HUES6 (cell line): ENCODE results near the gene SLN.

Experiments used
- H3K27ac ChIP-seq: 2 replicates; pipeline ENCODE4 v1.7.0; 2013; ENCODE audit warnings: low read depth, mild to moderate bottlenecking, low read length, inconsistent platforms
- H3K27me3 ChIP-seq: 2 replicates; pipeline ENCODE4 v1.6.1; 2013; ENCODE audit warnings: low read length; ENCODE audit not compliant: control insufficient read depth, insufficient read depth
- H3K36me3 ChIP-seq: 2 replicates; pipeline ENCODE4 v1.6.1; 2013; ENCODE audit warnings: low read length; ENCODE audit not compliant: control insufficient read depth, insufficient read depth
- H3K4me1 ChIP-seq: 2 replicates; pipeline ENCODE4 v1.6.1; 2013; ENCODE audit warnings: low read length; ENCODE audit not compliant: control insufficient read depth, insufficient read depth
- H3K4me3 ChIP-seq: 2 replicates; pipeline ENCODE4 v1.5.1; 2013; ENCODE audit warnings: low read depth, low read length
- H3K9ac ChIP-seq: one replicate; pipeline ENCODE4 v1.6.1; 2013; ENCODE audit warnings: mild to moderate bottlenecking, low read length
- H3K9me3 ChIP-seq: 2 replicates; pipeline ENCODE4 v1.6.1; 2013; ENCODE audit warnings: low read depth, low read length; ENCODE audit not compliant: control insufficient read depth, insufficient read depth

SLN gene

GRCh38 chr11:107719073-107719472 lies 7.2 kb upstream of the SLN start:
- no peaks in the 10 kb centered on the region for H3K4me1 ChIP-seq
- H3K27ac ChIP-seq = no peak overlapping the region
- no peaks in the 10 kb centered on the region for H3K36me3 ChIP-seq
- H3K9me3 ChIP-seq = no peaks in the 10 kb centered on the region
- H3K4me3 ChIP-seq = no peak overlapping the region
- H3K9ac ChIP-seq = no peak overlapping the region
- H3K27me3 ChIP-seq = no peaks in the 10 kb centered on the region

GRCh38 chr11:107716884-107717532 lies 5.2 kb upstream of the SLN start:
- Histone ChIP-seq H3K9me3 (no peaks in the 10 kb centered on the region), H3K36me3 (no peaks in the 10 kb centered on the region), H3K27ac (no peak overlapping the region), H3K27me3 (no peaks in the 10 kb centered on the region), H3K4me3 (no peak overlapping the region), H3K4me1 (no peaks in the 10 kb centered on the region), H3K9ac (no peak overlapping the region)

GRCh38 chr11:107713009-107713408 lies 1.2 kb upstream of the SLN start:
- Histone ChIP-seq H3K27me3 (no peaks in the 10 kb centered on the region), H3K9me3 (no peaks in the 10 kb centered on the region), H3K4me1 (peaks cover 8% of the 10 kb centered on the region), H3K9ac (no peak overlapping the region), H3K27ac (no peak overlapping the region), H3K36me3 (no peaks in the 10 kb centered on the region), H3K4me3 (no peak overlapping the region)

- Histone ChIP-seq H3K36me3 (no peaks in the 10 kb centered on the region), H3K27ac (no peak overlapping the region), H3K27me3 (peaks cover 4% of the 10 kb centered on the region; the same call in 1 of the 2 replicates), H3K9me3 (no peaks in the 10 kb centered on the region), H3K4me1 (peaks cover 20% of the 10 kb centered on the region), H3K4me3 (no peak overlapping the region), H3K9ac (no peak overlapping the region)
Observed at GRCh38 chr11:107710301-107710700, 1.6 kb downstream of the SLN start.

- no peak overlapping the region for H3K9ac ChIP-seq
- peaks cover 20% of the 10 kb centered on the region for H3K4me1 ChIP-seq
- H3K4me3 ChIP-seq = no peak overlapping the region
- no peaks in the 10 kb centered on the region for H3K36me3 ChIP-seq
- no peak overlapping the region for H3K27ac ChIP-seq
- H3K27me3 ChIP-seq = peaks cover 4% of the 10 kb centered on the region; the same call in 1 of the 2 replicates
- no peaks in the 10 kb centered on the region for H3K9me3 ChIP-seq
Observed at GRCh38 chr11:107708792-107709191, 3.1 kb downstream of the SLN start.

- Histone ChIP-seq H3K9me3 (no peaks in the 10 kb centered on the region), H3K27me3 (peaks cover 4% of the 10 kb centered on the region; the same call in 1 of the 2 replicates), H3K36me3 (no peaks in the 10 kb centered on the region), H3K9ac (no peak overlapping the region), H3K4me3 (no peak overlapping the region), H3K4me1 (peaks cover 20% of the 10 kb centered on the region), H3K27ac (no peak overlapping the region)
Observed at GRCh38 chr11:107707807-107708206, 4.0 kb downstream of the SLN start.

GRCh38 chr11:107707215-107707671 lies 4.6 kb downstream of the SLN start:
- Histone ChIP-seq H3K27me3 (peaks cover 4% of the 10 kb centered on the region; the same call in 1 of the 2 replicates), H3K4me1 (peaks cover 20% of the 10 kb centered on the region), H3K4me3 (no peak overlapping the region), H3K9ac (no peak overlapping the region), H3K9me3 (no peaks in the 10 kb centered on the region), H3K27ac (no peak overlapping the region), H3K36me3 (no peaks in the 10 kb centered on the region)

GRCh38 chr11:107706531-107706930 lies 5.3 kb downstream of the SLN start:
- Histone ChIP-seq H3K4me3 (no peak overlapping the region), H3K4me1 (peaks cover 17% of the 10 kb centered on the region), H3K9me3 (no peaks in the 10 kb centered on the region), H3K27ac (no peak overlapping the region), H3K27me3 (peaks cover 4% of the 10 kb centered on the region; the same call in 1 of the 2 replicates), H3K9ac (no peak overlapping the region), H3K36me3 (no peaks in the 10 kb centered on the region)

GRCh38 chr11:107705027-107705426 lies 6.8 kb downstream of the SLN start:
- no peaks in the 10 kb centered on the region for H3K9me3 ChIP-seq
- H3K9ac ChIP-seq = no peak overlapping the region
- peaks cover 4% of the 10 kb centered on the region; the same call in 1 of the 2 replicates for H3K27me3 ChIP-seq
- H3K4me1 ChIP-seq = peaks cover 26% of the 10 kb centered on the region
- no peak overlapping the region for H3K4me3 ChIP-seq
- no peaks in the 10 kb centered on the region for H3K36me3 ChIP-seq
- no peak overlapping the region for H3K27ac ChIP-seq

GRCh38 chr11:107704451-107704850 lies 7.4 kb downstream of the SLN start:
- H3K27ac ChIP-seq = no peak overlapping the region
- peaks cover 26% of the 10 kb centered on the region for H3K4me1 ChIP-seq
- H3K27me3 ChIP-seq = peaks cover 4% of the 10 kb centered on the region; the same call in 1 of the 2 replicates
- no peaks in the 10 kb centered on the region for H3K9me3 ChIP-seq
- H3K36me3 ChIP-seq = no peaks in the 10 kb centered on the region
- no peak overlapping the region for H3K4me3 ChIP-seq
- H3K9ac ChIP-seq = no peak overlapping the region

GRCh38 chr11:107702723-107703122 lies 9.1 kb downstream of the SLN start:
- Histone ChIP-seq H3K9ac (no peak overlapping the region), H3K4me1 (peaks cover 19% of the 10 kb centered on the region), H3K27me3 (peaks cover 4% of the 10 kb centered on the region; the same call in 1 of the 2 replicates), H3K36me3 (no peaks in the 10 kb centered on the region), H3K4me3 (no peak overlapping the region), H3K9me3 (no peaks in the 10 kb centered on the region), H3K27ac (no peak overlapping the region)
